ENCODE measurements around the gene RPL23. TPM values are rescaled to one million over a fixed set of nuclear protein-coding genes. Genes with fewer than 3 reads are reported as not detected.

RPL23 gene
- total RNA-seq, 6 donors from 2014 or later = 542 to 1,288 (median 1,062) TPM

- Histone ChIP-seq H3K36me3 (peaks cover 20 to 44% (median 39%) of the 10 kb centered on the region in 4 donors), H3K27me3 (no peaks in the 10 kb centered on the region), H3K27ac (peak overlapping the region; percentile 99 to 100 (median 100)), H3K4me3 (peak overlapping the region; percentile 71 to 98 (median 97)), H3K4me1 (peaks cover 28 to 46% (median 34%) of the 10 kb centered on the region in 4 donors), H3K9me3 (no peaks in the 10 kb centered on the region)
- TF ChIP-seq EP300 (IDR thresholded peaks at IDR 0.05) (no peak), POLR2AphosphoS5 (IDR thresholded peaks at IDR 0.05) (no peak), CTCF (IDR thresholded peaks at IDR 0.05) (no peak), POLR2A (IDR thresholded peaks at IDR 0.05) (no peak)
- DNase-seq (no peak), ATAC-seq (ENCODE audit: low FRiP score in 2 of 2) (no peak)
- 17 to 24% methylated on average over 13 to 14 of the region's 14 CpGs for WGBS, 2 donors
These were observed 53.2 kb downstream of the RPL23 start for GRCh38 chr17:38800237-38800760.

- H3K4me1 ChIP-seq = peaks cover 28 to 46% (median 34%) of the 10 kb centered on the region in 4 donors
- peak; percentile 98 to 99 for ATAC-seq (ENCODE audit: low FRiP score in 2 of 2)
- WGBS, 2 donors = 0% methylated on average over 1 to 35 of the region's 76 CpGs
- H3K27me3 ChIP-seq = no peaks in the 10 kb centered on the region
- H3K9me3 ChIP-seq = no peaks in the 10 kb centered on the region
- H3K27ac ChIP-seq = peak within 1 kb of the TSS; percentile 99 to 100 (median 100)
- peak within 1 kb of the TSS; percentile 87 to 98 (median 97) for H3K4me3 ChIP-seq
- H3K36me3 ChIP-seq = peaks cover 20 to 37% (median 33%) of the 10 kb centered on the region in 4 donors
- peak; percentile 97 for DNase-seq
- peak in 2 of 4 donors; percentile 65 to 74 for TF ChIP-seq POLR2A (IDR thresholded peaks at IDR 0.05)
- TF ChIP-seq CTCF (IDR thresholded peaks at IDR 0.05) = peak in 2 of 6 experiments; percentile 0 to 20
- TF ChIP-seq EP300 (IDR thresholded peaks at IDR 0.05) = peak in 1 of 4 donors; percentile 21
- peak; percentile 87 to 88 for TF ChIP-seq POLR2AphosphoS5 (IDR thresholded peaks at IDR 0.05)
These were observed 53.9 kb downstream of the RPL23 start, which contains the start of gene PIP4K2B for GRCh38 chr17:38799501-38800236. PIP4K2B (minus strand) TSS chr17:38799556; CDS start chr17:38799424, 132 bp downstream.

- Histone ChIP-seq H3K4me1 (peaks cover 28 to 46% (median 34%) of the 10 kb centered on the region in 4 donors), H3K27me3 (no peaks in the 10 kb centered on the region), H3K36me3 (peaks cover 14 to 30% (median 25%) of the 10 kb centered on the region in 4 donors), H3K9me3 (no peaks in the 10 kb centered on the region), H3K27ac (peak overlapping the region; percentile 99 to 100 (median 100)), H3K4me3 (peak overlapping the region; percentile 87 to 98 (median 97))
- no peak for TF ChIP-seq POLR2A (IDR thresholded peaks at IDR 0.05)
- peak in 1 of 6 experiments; percentile 11 for TF ChIP-seq CTCF (IDR thresholded peaks at IDR 0.05)
- no peak for TF ChIP-seq EP300 (IDR thresholded peaks at IDR 0.05)
- TF ChIP-seq POLR2AphosphoS5 (IDR thresholded peaks at IDR 0.05) = no peak
- 0% methylated on average over 11 to 13 of the region's 53 CpGs for WGBS, 2 donors
- peak in 1 of 2 donors; percentile 56 for DNase-seq
- peak; percentile 51 to 57 for ATAC-seq (ENCODE audit: low FRiP score in 2 of 2)
These were observed 54.7 kb downstream of the RPL23 start for GRCh38 chr17:38798614-38799500.

Small RNAs within 50 kb of the gene (small RNA-seq; reads per million reads assigned to genes)
- gene MIR4727 (0 to 0.13 (median 0.03) reads per million in 4 donors), gene SNORA21 (0 reads per million in 4 donors), gene SNORA21B (0 reads per million in 4 donors)

Other genes with a start within 250 kb of the RPL23 start
- 10 to 100 TPM in 2 of 6 donors, 1 to 10 TPM in 4; 1.6 to 16.6 (median 5.6) TPM for gene SRCIN1, start 247.8 kb downstream of the RPL23 start, total RNA-seq
- 1 to 10 TPM; 1.1 to 2.3 (median 1.8) TPM for gene EPOP, start 178.8 kb downstream of the RPL23 start, total RNA-seq
- 100 to 1,000 TPM in 4 of 6 donors, 10 to 100 TPM in 2; 69.2 to 305 (median 122) TPM for gene MLLT6, start 148.4 kb downstream of the RPL23 start, total RNA-seq
- gene CISD3, start 123.4 kb downstream of the RPL23 start, total RNA-seq = 10 to 100 TPM in 4 of 6 donors, 1 to 10 TPM in 2; 6.3 to 49.7 (median 15.9) TPM
- gene PCGF2, start 105.4 kb downstream of the RPL23 start, total RNA-seq = 10 to 100 TPM; 14.6 to 51.7 (median 31.9) TPM
- gene PSMB3, start 101.0 kb downstream of the RPL23 start, total RNA-seq = 100 to 1,000 TPM in 2 of 6 donors, 10 to 100 TPM in 4; 61.8 to 157 (median 79.2) TPM
- 10 to 100 TPM; 36.3 to 67.1 (median 38.8) TPM for gene PIP4K2B, start 54.2 kb downstream of the RPL23 start, total RNA-seq
- 100 to 1,000 TPM in 1 of 6 donors, 10 to 100 TPM in 5; 21.3 to 118 (median 29.5) TPM for gene CWC25, start 28.4 kb downstream of the RPL23 start, total RNA-seq
- gene LASP1, start 16.3 kb upstream of the RPL23 start, total RNA-seq = 100 to 1,000 TPM in 5 of 6 donors, 10 to 100 TPM in 1; 97.9 to 168 (median 149) TPM
- not detected for gene FBXO47, start 113.7 kb upstream of the RPL23 start, total RNA-seq